PC-9 (cell line): ENCODE measurements around the gene NRXN2. TPM values are rescaled to one million over a fixed set of nuclear protein-coding genes. Genes with fewer than 3 reads are reported as not detected.

Experiments
- BruUV-seq: library from RNA; stranded (reverse); fragments of 400-500 nt; replicated peaks from 2 replicates; lab custom pipeline; 2021; lab: Mats Ljungman, UMichigan
- CTCF ChIA-PET: fragments of 300-600 bp; sonication (Branson Sonifier 250); formaldehyde crosslinking; loops from one replicate; lab custom pipeline; 2022; ENCODE audit warnings: antibody characterized with exemption; lab: Charles Lee
- POLR2A ChIA-PET: fragments of 300-600 bp; sonication (Branson Sonifier 250); formaldehyde crosslinking; loops from one replicate; lab custom pipeline; 2022; ENCODE audit warnings: antibody characterized with exemption; ENCODE audit not compliant: unreplicated experiment; lab: Charles Lee
- DNase-seq, 2 experiments: peaks; one replicate each; pipeline versions ENCODE4 v3.0.0 to v3.0.0-alpha.2; 2015 to 2022; ENCODE audit warnings: mixed read lengths in 1 of 2
- H2AFZ ChIP-seq: fragments of 200-600 bp; sonication (generic); 2 replicates; pipeline ENCODE4 v1.8.1; 2017; ENCODE audit warnings: antibody characterized with exemption
- H3F3A ChIP-seq: fragments of 200-600 bp; sonication (generic); 2 replicates; pipeline ENCODE4 v1.8.1; 2017; ENCODE audit warnings: antibody characterized with exemption, mild to moderate bottlenecking, low read depth; ENCODE audit not compliant: insufficient read depth
- H3K27ac ChIP-seq: fragments of 200-600 bp; sonication (generic); 2 replicates; pipeline ENCODE4 v1.6.1; 2016; ENCODE audit warnings: mixed run types
- H3K27me3 ChIP-seq: fragments of 200-600 bp; sonication (generic); 2 replicates; pipeline ENCODE4 v1.6.1; 2016; ENCODE audit warnings: low read depth, mixed run types; ENCODE audit not compliant: insufficient read depth
- H3K36me3 ChIP-seq: fragments of 200-600 bp; sonication (generic); 2 replicates; pipeline ENCODE4 v1.6.1; 2016; ENCODE audit warnings: low read depth, mixed run types
- H3K4me1 ChIP-seq: fragments of 200-600 bp; sonication (generic); replicated peaks from 2 replicates; pipeline ENCODE4 v1.6.1; 2016; ENCODE audit warnings: mixed run types; ENCODE audit not compliant: insufficient read depth
- H3K4me2 ChIP-seq: fragments of 200-600 bp; sonication (generic); 2 replicates; pipeline ENCODE4 v1.6.1; 2017; ENCODE audit warnings: mixed run types
- H3K4me3 ChIP-seq: fragments of 200-600 bp; sonication (generic); 2 replicates; pipeline ENCODE4 v1.6.1; 2016; ENCODE audit warnings: mixed run types
- H3K79me2 ChIP-seq: fragments of 200-600 bp; sonication (generic); 2 replicates; pipeline ENCODE4 v1.6.1; 2017; ENCODE audit warnings: low read depth, mixed run types
- H3K9me2 ChIP-seq: fragments of 200-600 bp; sonication (generic); 2 replicates; pipeline ENCODE4 v1.8.1; 2017; ENCODE audit warnings: mild to moderate bottlenecking; ENCODE audit not compliant: insufficient read depth
- H3K9me3 ChIP-seq: fragments of 200-600 bp; sonication (generic); 2 replicates; pipeline ENCODE4 v1.8.1; 2016; ENCODE audit warnings: low read depth; ENCODE audit not compliant: insufficient read depth
- H4K20me1 ChIP-seq: fragments of 200-600 bp; sonication (generic); 2 replicates; pipeline ENCODE4 v1.8.1; 2017; ENCODE audit not compliant: insufficient read depth
- EZH2 ChIP-seq: fragments of 200-600 bp; sonication (generic); IDR thresholded peaks from 2 replicates; pipeline ENCODE4 v1.8.0; 2017; ENCODE audit warnings: antibody characterized with exemption, low read depth
- intact Hi-C: fragments of 100-400 bp; cut with micrococcal nuclease; formaldehyde crosslinking; loops from one replicate; pipeline ENCODE4 v1.10.0; 2022; ENCODE audit not compliant: unreplicated experiment
- total RNA-seq: library from RNA; stranded (reverse); gene quantifications from 2 replicates; pipeline ENCODE4 v1.2.3, GENCODE V29; 2021
- TF ChIP-seq, protein P1 (sequence below): fragments of 200-600 bp; sonication (generic); conservative IDR thresholded peaks from 2 replicates; pipeline ENCODE4 v1.6.1; 2017; ENCODE audit warnings: mixed run types, antibody characterized with exemption, mild to moderate bottlenecking, moderate library complexity

The NRXN2 gene
- total RNA-seq, 1 experiment from 2014 or later = not detected

DNA sequence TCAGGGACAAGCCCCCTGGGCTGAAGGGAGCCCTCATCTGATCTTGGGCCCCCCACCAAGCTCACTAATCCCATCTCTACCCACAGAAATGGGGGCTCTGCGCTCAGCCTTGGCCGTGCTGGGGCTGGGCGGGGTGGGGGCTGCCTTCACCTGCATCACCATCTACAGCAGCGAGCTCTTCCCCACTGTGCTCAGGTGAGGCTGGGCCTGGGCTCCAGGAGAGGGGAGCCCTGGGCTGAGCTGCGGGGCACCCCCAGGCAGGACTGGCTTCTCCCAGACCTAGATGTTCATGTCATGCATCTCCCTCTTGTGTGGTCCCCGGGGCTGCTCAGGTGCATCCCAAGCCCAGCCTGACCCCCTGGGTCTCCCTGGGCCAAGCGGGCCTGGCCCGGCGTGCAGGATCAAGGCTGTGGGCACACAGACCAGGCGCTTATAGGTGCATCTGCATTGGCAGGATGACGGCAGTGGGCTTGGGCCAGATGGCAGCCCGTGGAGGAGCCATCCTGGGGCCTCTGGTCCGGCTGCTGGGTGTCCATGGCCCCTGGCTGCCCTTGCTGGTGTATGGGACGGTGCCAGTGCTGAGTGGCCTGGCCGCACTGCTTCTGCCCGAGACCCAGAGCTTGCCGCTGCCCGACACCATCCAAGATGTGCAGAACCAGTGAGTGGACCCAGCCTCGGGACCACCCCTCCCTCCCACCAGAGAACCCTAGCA is 122.6 kb downstream of the NRXN2 start:
- no peaks in the 10 kb centered on the region for H3K9me2 ChIP-seq
- H2AFZ ChIP-seq = no peak overlapping the region
- intact Hi-C loops = no loop called here
- no peaks in the 10 kb centered on the region for H3K4me1 ChIP-seq
- BruUV-seq = no TSS peak
- no peaks in the 10 kb centered on the region for H3K36me3 ChIP-seq
- no peak overlapping the region for H3K27ac ChIP-seq
- H3K4me3 ChIP-seq = no peak overlapping the region
- ChIA-PET POLR2A (no interaction called here), CTCF (interaction anchor here (0.6 kb wide), 1 partner anchor 157 kb away, joined by 3 read pairs; no protein-coding TSS in a partner anchor)
- H3K27me3 ChIP-seq = peaks cover 69% of the 10 kb centered on the region
- H3F3A ChIP-seq = no peaks in the 10 kb centered on the region
- H3K79me2 ChIP-seq = no peaks in the 10 kb centered on the region
- H3K4me2 ChIP-seq = no peak overlapping the region
- no peaks in the 10 kb centered on the region for H3K9me3 ChIP-seq
- H4K20me1 ChIP-seq = no peaks in the 10 kb centered on the region; the same call in 1 of the 2 replicates
- DNase-seq = no peak
- TF ChIP-seq, protein P1, sequence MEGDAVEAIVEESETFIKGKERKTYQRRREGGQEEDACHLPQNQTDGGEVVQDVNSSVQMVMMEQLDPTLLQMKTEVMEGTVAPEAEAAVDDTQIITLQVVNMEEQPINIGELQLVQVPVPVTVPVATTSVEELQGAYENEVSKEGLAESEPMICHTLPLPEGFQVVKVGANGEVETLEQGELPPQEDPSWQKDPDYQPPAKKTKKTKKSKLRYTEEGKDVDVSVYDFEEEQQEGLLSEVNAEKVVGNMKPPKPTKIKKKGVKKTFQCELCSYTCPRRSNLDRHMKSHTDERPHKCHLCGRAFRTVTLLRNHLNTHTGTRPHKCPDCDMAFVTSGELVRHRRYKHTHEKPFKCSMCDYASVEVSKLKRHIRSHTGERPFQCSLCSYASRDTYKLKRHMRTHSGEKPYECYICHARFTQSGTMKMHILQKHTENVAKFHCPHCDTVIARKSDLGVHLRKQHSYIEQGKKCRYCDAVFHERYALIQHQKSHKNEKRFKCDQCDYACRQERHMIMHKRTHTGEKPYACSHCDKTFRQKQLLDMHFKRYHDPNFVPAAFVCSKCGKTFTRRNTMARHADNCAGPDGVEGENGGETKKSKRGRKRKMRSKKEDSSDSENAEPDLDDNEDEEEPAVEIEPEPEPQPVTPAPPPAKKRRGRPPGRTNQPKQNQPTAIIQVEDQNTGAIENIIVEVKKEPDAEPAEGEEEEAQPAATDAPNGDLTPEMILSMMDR = no peak
- TF ChIP-seq EZH2 = no peak

DNA sequence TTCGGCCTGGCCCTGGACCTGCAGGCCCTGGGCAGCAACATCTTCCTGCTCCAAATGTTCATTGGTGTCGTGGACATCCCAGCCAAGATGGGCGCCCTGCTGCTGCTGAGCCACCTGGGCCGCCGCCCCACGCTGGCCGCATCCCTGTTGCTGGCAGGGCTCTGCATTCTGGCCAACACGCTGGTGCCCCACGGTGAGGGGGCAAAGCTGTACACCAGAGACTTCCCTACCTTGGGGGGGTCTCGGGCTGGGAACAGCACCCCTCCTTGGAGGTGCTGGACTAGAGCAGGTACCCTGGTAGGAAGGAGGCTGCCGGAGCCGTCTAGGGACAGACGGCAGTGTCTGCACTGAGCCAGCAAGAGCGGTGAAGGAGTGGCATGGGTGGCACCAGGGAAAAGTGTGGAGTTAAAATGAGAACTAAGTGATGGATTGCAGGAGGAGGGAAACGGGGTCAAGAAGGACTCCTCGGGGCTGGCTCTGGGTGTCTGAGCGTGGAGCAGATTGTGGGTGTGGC is 123.2 kb downstream of the NRXN2 start:
- intact Hi-C loops = no loop called here
- Histone ChIP-seq H3K27me3 (peaks cover 62% of the 10 kb centered on the region), H2AFZ (no peak overlapping the region), H3F3A (no peaks in the 10 kb centered on the region), H3K4me2 (no peak overlapping the region), H3K9me3 (no peaks in the 10 kb centered on the region), H4K20me1 (no peaks in the 10 kb centered on the region), H3K27ac (no peak overlapping the region), H3K79me2 (no peaks in the 10 kb centered on the region), H3K4me3 (no peak overlapping the region), H3K9me2 (no peaks in the 10 kb centered on the region), H3K4me1 (no peaks in the 10 kb centered on the region), H3K36me3 (no peaks in the 10 kb centered on the region)
- POLR2A ChIA-PET = no interaction called here
- CTCF ChIA-PET = interaction anchor here (0.6 kb wide), 1 partner anchor 157 kb away, joined by 3 read pairs; no protein-coding TSS in a partner anchor
- BruUV-seq = no TSS peak
- no peak for TF ChIP-seq EZH2
- TF ChIP-seq, protein P1 = no peak
- DNase-seq = no peak

DNA sequence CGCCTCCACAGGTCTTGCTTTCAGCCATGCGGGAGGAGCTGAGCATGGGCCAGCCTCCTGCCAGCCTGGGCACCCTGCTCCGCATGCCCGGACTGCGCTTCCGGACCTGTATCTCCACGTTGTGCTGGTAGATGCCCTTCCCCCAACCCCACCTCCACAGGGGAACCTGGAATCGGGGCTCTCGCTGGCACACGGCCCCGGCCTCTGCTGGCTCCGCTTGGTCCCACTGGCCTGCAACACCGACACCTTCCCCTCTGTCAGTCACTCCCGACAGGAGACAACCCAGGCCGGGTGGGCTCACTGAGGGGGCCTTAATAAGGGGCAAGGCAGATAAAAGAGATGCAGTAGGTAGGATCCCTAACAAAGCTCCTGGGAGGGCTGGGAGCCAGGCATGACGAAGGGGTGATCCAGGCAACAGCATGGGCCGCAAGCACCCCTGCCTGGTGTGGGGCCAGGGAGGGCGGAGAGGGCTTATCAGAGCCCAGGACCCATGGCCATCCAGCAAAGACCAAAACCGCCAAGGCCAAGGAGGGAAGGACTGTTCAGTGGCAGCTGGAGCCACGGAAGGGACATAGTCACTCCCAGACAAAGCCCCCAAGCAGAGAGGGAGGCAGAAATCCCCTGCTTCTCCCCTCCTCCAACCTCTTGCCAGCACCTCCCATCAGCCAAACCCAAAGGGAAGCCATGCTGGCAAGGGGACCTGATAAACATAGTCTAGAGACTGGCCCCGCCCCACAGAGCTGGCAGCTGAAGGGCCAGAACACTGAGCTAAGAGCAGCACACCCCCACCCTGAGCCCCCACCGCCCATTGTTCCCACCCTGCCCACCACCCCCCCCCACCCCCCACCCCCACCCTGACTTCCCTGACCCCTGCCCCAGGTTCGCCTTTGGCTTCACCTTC is 124.0 kb downstream of the NRXN2 start:
- Histone ChIP-seq H3K79me2 (no peaks in the 10 kb centered on the region), H3K4me1 (no peaks in the 10 kb centered on the region), H3F3A (no peaks in the 10 kb centered on the region), H3K27ac (no peak overlapping the region), H4K20me1 (no peaks in the 10 kb centered on the region), H3K36me3 (no peaks in the 10 kb centered on the region), H3K9me3 (no peaks in the 10 kb centered on the region), H3K27me3 (peaks cover 61% of the 10 kb centered on the region), H2AFZ (no peak overlapping the region), H3K4me2 (no peak overlapping the region), H3K9me2 (no peaks in the 10 kb centered on the region), H3K4me3 (no peak overlapping the region)
- no TSS peak for BruUV-seq
- TF ChIP-seq EZH2 = no peak
- TF ChIP-seq, protein P1 = no peak
- intact Hi-C loops = no loop called here
- DNase-seq = no peak
- POLR2A ChIA-PET = no interaction called here
- CTCF ChIA-PET = no interaction called here
